ENCODE data around the gene PLEKHJ1. TPM values are rescaled to one million over a fixed set of nuclear protein-coding genes. Genes with fewer than 3 reads are reported as not detected.

The PLEKHJ1 gene
- total and polyA plus RNA-seq, 2 of the 13 experiments (the other 11 are each of a cell fraction or from before 2014, with no cell fraction given) = 70.5 to 130 TPM

- no TSS peak for BruUV-seq (replicated peaks)
- H3K4me2 ChIP-seq (ENCODE audit: low read depth, low read length) = no peak overlapping the region
- ATAC-seq = peak; percentile 37
- 75% methylated on average over 11 of the region's 16 CpGs for WGBS (ENCODE audit: low lambda C conversion rate)
- peak; percentile 73 for DNase-seq (ENCODE audit: low spot score)
- H3K27me3 ChIP-seq (ENCODE audit: control insufficient read depth in 1 of 2, insufficient read depth in 2 of 2, low read length in 2 of 2) = no peaks in the 10 kb centered on the region
- CTCF ChIA-PET (ENCODE audit: low intra/inter-chr PET ratio, low total read pairs) = interaction anchor here (1.2 to 1.5 kb wide), 2 partner anchors 22 to 40 kb away, joined by 3 to 16 read pairs; no protein-coding TSS in a partner anchor
- POLR2A ChIA-PET = interaction anchor here (1.7 kb wide), 1 partner anchor 12 kb away, joined by 7 read pairs; no protein-coding TSS in a partner anchor
- no peak overlapping the region for H2AFZ ChIP-seq (ENCODE audit: low read length)
- H3K79me2 ChIP-seq (ENCODE audit: insufficient read depth, low read length) = peaks cover 26% of the 10 kb centered on the region
- no peak overlapping the region for H3K4me3 ChIP-seq (replicated peaks in 1 of 3; ENCODE audit: insufficient read depth in 1 of 3, low read depth in 2 of 3, low read length in 3 of 3)
- in situ Hi-C loops (cut with HindIII; ENCODE audit: extremely low pct_ligation_motif_present, low pct_unique_long_range_greater_than_20kb) = loop anchor here (5.0 kb wide), 1 partner anchor 42 kb away; no protein-coding TSS in a partner anchor
- intact Hi-C loops (cut with micrococcal nuclease; ENCODE audit: unreplicated experiment) = loop anchor here (1.0 to 5.0 kb wide), 2 partner anchors 38 to 41 kb away; partner anchors contain the start of genes PLEKHJ1 and SF3A2
- H3K36me3 ChIP-seq (replicated peaks in 1 of 2; ENCODE audit: control insufficient read depth in 1 of 2, insufficient read depth in 2 of 2, low read length in 2 of 2) = peaks cover 4 to 17% of the 10 kb centered on the region in 2 experiments; a peak in 4 of 5 replicates
- no peak overlapping the region for H3K27ac ChIP-seq (ENCODE audit: extremely low read length, insufficient read depth, low read length)
- H3K9me3 ChIP-seq (ENCODE audit: low read length) = no peaks in the 10 kb centered on the region
- no peak overlapping the region for H3K9ac ChIP-seq (ENCODE audit: insufficient read depth, low read depth, low read length)
- peaks cover 52% of the 10 kb centered on the region for H4K20me1 ChIP-seq (ENCODE audit: insufficient read depth, low read length)
- peak; percentile 56 for FAIRE-seq
- H3K4me1 ChIP-seq (ENCODE audit: insufficient read depth, low read length) = peaks cover 40% of the 10 kb centered on the region
- no peak for TF ChIP-seq ZNF879 (CRISPR knock-in tag; IDR thresholded peaks at IDR 0.05)
- no peak for TF ChIP-seq AKNA (CRISPR knock-in tag; IDR thresholded peaks at IDR 0.05; ENCODE audit: borderline replicate concordance)
- peak; percentile 33; the same call in 1 of the 2 replicates for TF ChIP-seq PITX1 (CRISPR knock-in tag; IDR thresholded peaks at IDR 0.05)
- TF ChIP-seq, protein P1, sequence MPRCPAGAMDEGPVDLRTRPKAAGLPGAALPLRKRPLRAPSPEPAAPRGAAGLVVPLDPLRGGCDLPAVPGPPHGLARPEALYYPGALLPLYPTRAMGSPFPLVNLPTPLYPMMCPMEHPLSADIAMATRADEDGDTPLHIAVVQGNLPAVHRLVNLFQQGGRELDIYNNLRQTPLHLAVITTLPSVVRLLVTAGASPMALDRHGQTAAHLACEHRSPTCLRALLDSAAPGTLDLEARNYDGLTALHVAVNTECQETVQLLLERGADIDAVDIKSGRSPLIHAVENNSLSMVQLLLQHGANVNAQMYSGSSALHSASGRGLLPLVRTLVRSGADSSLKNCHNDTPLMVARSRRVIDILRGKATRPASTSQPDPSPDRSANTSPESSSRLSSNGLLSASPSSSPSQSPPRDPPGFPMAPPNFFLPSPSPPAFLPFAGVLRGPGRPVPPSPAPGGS (CRISPR knock-in tag; IDR thresholded peaks at IDR 0.05) = no peak
- TF ChIP-seq SOX5 (CRISPR knock-in tag; IDR thresholded peaks at IDR 0.05; ENCODE audit: borderline replicate concordance) = peak; percentile 26; the same call in 1 of the 2 replicates
- no peak for TF ChIP-seq HNF4A (CRISPR knock-in tag; IDR thresholded peaks at IDR 0.05)
- TF ChIP-seq ZNF3 (CRISPR knock-in tag; IDR thresholded peaks at IDR 0.05) = no peak
- no peak for TF ChIP-seq MTA1 (CRISPR knock-in tag; IDR thresholded peaks at IDR 0.05; ENCODE audit: borderline replicate concordance)
- no peak for TF ChIP-seq MED1 (CRISPR knock-in tag; IDR thresholded peaks at IDR 0.05)
- no peak for TF ChIP-seq LCORL (IDR thresholded peaks at IDR 0.05)
- TF ChIP-seq LCORL (CRISPR knock-in tag; IDR thresholded peaks at IDR 0.05) = peak; percentile 73; the same call in 1 of the 2 replicates
- no peak for TF ChIP-seq FOXA1 (IDR thresholded peaks at IDR 0.05)
- no peak for TF ChIP-seq FOXA1 (CRISPR knock-in tag; IDR thresholded peaks at IDR 0.05)
- no peak for TF ChIP-seq REST (IDR thresholded peaks at IDR 0.05; ENCODE audit: borderline replicate concordance in 1 of 2, low read depth in 1 of 2, low read length in 2 of 2)
- TF ChIP-seq ZNF773 (CRISPR knock-in tag; IDR thresholded peaks at IDR 0.05; ENCODE audit: borderline replicate concordance) = no peak
These were observed 38.9 kb upstream of the PLEKHJ1 start for GRCh38 chr19:2274931-2275535.
